ENCODE results near the gene MTARC2.

DNA sequence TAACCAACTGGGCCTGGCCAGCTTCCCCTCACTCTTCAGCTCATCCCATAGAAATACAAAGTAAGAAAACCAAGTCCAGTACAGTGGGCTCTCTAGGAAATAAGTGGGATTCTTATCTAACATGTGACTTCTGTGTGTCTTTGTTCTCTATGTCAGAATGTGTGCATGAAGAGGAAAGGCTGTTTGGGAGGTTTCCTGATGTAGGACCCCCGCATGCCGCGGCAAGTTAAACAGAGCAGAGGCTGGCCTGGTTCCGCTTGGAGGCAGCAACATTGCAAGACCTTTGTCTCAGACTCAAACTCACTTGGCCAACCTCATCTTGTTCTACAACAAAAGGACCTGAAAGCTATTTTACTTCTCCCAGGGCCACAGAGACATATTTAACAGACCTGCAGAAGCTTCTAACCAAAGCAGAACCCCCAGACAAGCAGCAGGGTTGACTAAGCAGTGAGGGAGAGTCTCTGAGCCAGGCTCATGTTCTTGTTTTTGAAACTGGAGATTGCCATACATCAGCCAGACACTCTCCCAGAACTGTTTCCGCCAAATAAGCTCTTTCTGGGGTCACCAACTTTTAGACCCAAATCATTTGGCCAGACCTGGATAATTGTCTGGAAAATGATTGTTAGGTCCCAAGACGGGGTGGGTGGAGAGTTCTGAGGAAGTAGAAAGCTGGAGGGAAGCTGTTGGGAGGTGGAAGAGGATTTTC lies 6.2 kb downstream of the MTARC2 start:
- TF ChIP-seq, protein P1, sequence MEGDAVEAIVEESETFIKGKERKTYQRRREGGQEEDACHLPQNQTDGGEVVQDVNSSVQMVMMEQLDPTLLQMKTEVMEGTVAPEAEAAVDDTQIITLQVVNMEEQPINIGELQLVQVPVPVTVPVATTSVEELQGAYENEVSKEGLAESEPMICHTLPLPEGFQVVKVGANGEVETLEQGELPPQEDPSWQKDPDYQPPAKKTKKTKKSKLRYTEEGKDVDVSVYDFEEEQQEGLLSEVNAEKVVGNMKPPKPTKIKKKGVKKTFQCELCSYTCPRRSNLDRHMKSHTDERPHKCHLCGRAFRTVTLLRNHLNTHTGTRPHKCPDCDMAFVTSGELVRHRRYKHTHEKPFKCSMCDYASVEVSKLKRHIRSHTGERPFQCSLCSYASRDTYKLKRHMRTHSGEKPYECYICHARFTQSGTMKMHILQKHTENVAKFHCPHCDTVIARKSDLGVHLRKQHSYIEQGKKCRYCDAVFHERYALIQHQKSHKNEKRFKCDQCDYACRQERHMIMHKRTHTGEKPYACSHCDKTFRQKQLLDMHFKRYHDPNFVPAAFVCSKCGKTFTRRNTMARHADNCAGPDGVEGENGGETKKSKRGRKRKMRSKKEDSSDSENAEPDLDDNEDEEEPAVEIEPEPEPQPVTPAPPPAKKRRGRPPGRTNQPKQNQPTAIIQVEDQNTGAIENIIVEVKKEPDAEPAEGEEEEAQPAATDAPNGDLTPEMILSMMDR (IDR thresholded peaks at IDR 0.05), result no peak
- TF ChIP-seq POLR2A (IDR thresholded peaks at IDR 0.05), result no peak

Measured in esophagus squamous epithelium (tissue), 4 donors.